Mammary epithelial cell (primary cell): ENCODE results near the gene IKZF5.

Source experiments
- CTCF ChIP-seq, 2 donors: IDR thresholded peaks in 1 of 2; conservative IDR thresholded peaks in 1 of 2; 2 replicates each; pipeline ENCODE4 v1.5.1; 2011 to 2012; ENCODE audit warnings: inconsistent platforms in 2 of 2, low read length in 2 of 2, mild to moderate bottlenecking in 2 of 2, control low read depth in 1 of 2, low read depth in 1 of 2; ENCODE audit not compliant: insufficient read depth in 1 of 2; ENCODE audit errors: extremely low read depth in 1 of 2
- EZH2 ChIP-seq: IDR thresholded peaks from 2 replicates; pipeline ENCODE4 v1.6.1; 2012; ENCODE audit warnings: low read length, inconsistent platforms, borderline replicate concordance

GRCh38 chr10:122968698-122969097, 39.9 kb downstream of the IKZF5 start:
- TF ChIP-seq CTCF (conservative IDR thresholded peaks at IDR 0.05 in 1 of 2, IDR thresholded peaks at IDR 0.05 in 1 of 2; ENCODE audit: extremely low read depth in 1 of 2, insufficient read depth in 1 of 2, low read depth in 1 of 2, low read length in 2 of 2) (no peak), EZH2 (no peak)
